Measurements from ENCODE around the gene ZC3H7A.
"Not testable (repeated sequence)": the region's sequence is repeated elsewhere in the genome, so short reads cannot be mapped to it uniquely, and the experiment has no call there.

Gene ZC3H7A

GRCh38 chr16:11797166-11797956 lies at the start of gene ZC3H7A:
Gene ZC3H7A (minus strand): TSS chr16:11797258. CDS start chr16:11782354, 14,904 bp downstream.
- peak; percentile 70 to 93 (median 85) for DNase-seq (ENCODE audit: low read depth in 2 of 3, low spot score in 2 of 3)

GRCh38 chr16:11844499-11844898 lies 47.4 kb upstream of the ZC3H7A start:
- no peak for DNase-seq (ENCODE audit: low read depth in 2 of 3, low spot score in 2 of 3)

GRCh38 chr16:11843861-11844260 lies 46.8 kb upstream of the ZC3H7A start:
- no peak for DNase-seq (ENCODE audit: low read depth in 2 of 3, low spot score in 2 of 3)

GRCh38 chr16:11843206-11843605 lies 46.1 kb upstream of the ZC3H7A start:
- no peak for DNase-seq (ENCODE audit: low read depth in 2 of 3, low spot score in 2 of 3)

- DNase-seq (ENCODE audit: low read depth in 2 of 3, low spot score in 2 of 3): no peak
Measured at GRCh38 chr16:11841026-11841425, 44.0 kb upstream of the ZC3H7A start.

GRCh38 chr16:11836650-11837244 lies 39.7 kb upstream of the ZC3H7A start:
- DNase-seq (ENCODE audit: low read depth in 2 of 3, low spot score in 2 of 3): no peak

GRCh38 chr16:11835891-11836649 lies 39.0 kb upstream of the ZC3H7A start:
- DNase-seq (ENCODE audit: low read depth in 2 of 3, low spot score in 2 of 3): no peak

- no peak for DNase-seq (ENCODE audit: low read depth in 2 of 3, low spot score in 2 of 3)
Measured at GRCh38 chr16:11835309-11835708, 38.3 kb upstream of the ZC3H7A start.

- DNase-seq (ENCODE audit: low read depth in 2 of 3, low spot score in 2 of 3): no peak
Measured at GRCh38 chr16:11833951-11834695, 37.1 kb upstream of the ZC3H7A start.

- DNase-seq (ENCODE audit: low read depth in 2 of 3, low spot score in 2 of 3): no peak
Measured at GRCh38 chr16:11828696-11829095, 31.6 kb upstream of the ZC3H7A start.

GRCh38 chr16:11825520-11826165 lies 28.6 kb upstream of the ZC3H7A start:
- not testable (repeated sequence) for DNase-seq (ENCODE audit: low read depth in 2 of 3, low spot score in 2 of 3)

GRCh38 chr16:11824362-11824761 lies 27.3 kb upstream of the ZC3H7A start:
- DNase-seq (ENCODE audit: low read depth in 2 of 3, low spot score in 2 of 3): no peak

GRCh38 chr16:11823645-11824044 lies 26.6 kb upstream of the ZC3H7A start:
- not testable (repeated sequence) for DNase-seq (ENCODE audit: low read depth in 2 of 3, low spot score in 2 of 3)

GRCh38 chr16:11819798-11820197 lies 22.7 kb upstream of the ZC3H7A start:
- no peak for DNase-seq (ENCODE audit: low read depth in 2 of 3, low spot score in 2 of 3)

- DNase-seq (ENCODE audit: low read depth in 2 of 3, low spot score in 2 of 3): not testable (repeated sequence)
Measured at GRCh38 chr16:11818970-11819369, 21.9 kb upstream of the ZC3H7A start.

- no peak for DNase-seq (ENCODE audit: low read depth in 2 of 3, low spot score in 2 of 3)
Measured at GRCh38 chr16:11816123-11816522, 19.1 kb upstream of the ZC3H7A start.

- not testable (repeated sequence) for DNase-seq (ENCODE audit: low read depth in 2 of 3, low spot score in 2 of 3)
Measured at GRCh38 chr16:11814800-11815199, 17.7 kb upstream of the ZC3H7A start.

GRCh38 chr16:11806721-11807120 lies 9.7 kb upstream of the ZC3H7A start:
- DNase-seq (ENCODE audit: low read depth in 2 of 3, low spot score in 2 of 3): no peak

GRCh38 chr16:11805556-11805955 lies 8.5 kb upstream of the ZC3H7A start:
- DNase-seq (ENCODE audit: low read depth in 2 of 3, low spot score in 2 of 3): no peak

GRCh38 chr16:11801481-11802021 lies 4.5 kb upstream of the ZC3H7A start:
- DNase-seq (ENCODE audit: low read depth in 2 of 3, low spot score in 2 of 3): no peak

GRCh38 chr16:11800382-11800718 lies 3.3 kb upstream of the ZC3H7A start:
- DNase-seq (ENCODE audit: low read depth in 2 of 3, low spot score in 2 of 3): no peak

All from activated CD8-positive, alpha-beta memory T cell treated with anti-CD3 and anti-CD28 coated beads for 48 hours (primary cell).